ENCODE data around the gene PDE7B. TPM values are rescaled to one million over a fixed set of nuclear protein-coding genes. Genes with fewer than 3 reads are reported as not detected.

Gene PDE7B
- total and polyA plus RNA-seq, 9 of the 15 experiments (the other 6 are each of a cell fraction or from before 2014, with no cell fraction given): 0.01 TPM; not detected in 8

DNA sequence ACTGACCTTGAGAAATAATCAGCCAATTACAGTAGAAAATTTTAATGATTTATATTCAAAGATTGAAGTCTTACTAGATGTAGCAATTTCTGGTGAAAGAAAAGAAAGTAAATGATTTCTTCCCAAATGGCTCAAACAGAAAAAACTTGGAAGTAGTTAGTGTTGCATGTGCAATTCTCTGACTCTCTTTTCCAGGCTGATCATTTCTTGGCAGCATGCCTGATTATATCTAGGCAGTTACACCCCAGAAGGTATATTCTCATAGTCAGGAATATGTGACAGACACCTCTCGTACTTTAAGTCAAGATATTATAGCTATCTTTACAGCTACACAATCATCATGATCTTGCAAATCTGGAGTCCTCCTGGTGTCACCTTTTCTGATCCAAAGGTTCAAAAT is 122.9 kb downstream of the PDE7B start:
- no peaks in the 10 kb centered on the region for H3K9me1 ChIP-seq (ENCODE audit: control insufficient read depth, insufficient read depth, low read length)
- in situ Hi-C loops (cut with MboI) (no loop called here), intact Hi-C loops (cut with micrococcal nuclease) (no loop called here)
- H3K4me2 ChIP-seq (ENCODE audit: insufficient read depth, low read length): no peak overlapping the region
- H3K9ac ChIP-seq (ENCODE audit: insufficient read depth in 1 of 2, low read depth in 2 of 2, low read length in 2 of 2): no peak overlapping the region
- ATAC-seq: no peak
- FAIRE-seq: no peak
- no peaks in the 10 kb centered on the region for H3K79me2 ChIP-seq (ENCODE audit: control insufficient read depth, insufficient read depth, low read length)
- BruUV-seq (replicated peaks): no TSS peak
- POLR2A ChIA-PET: interaction anchor here (1.4 kb wide), 1 partner anchor 16 kb away, joined by 3 read pairs; no protein-coding TSS in a partner anchor
- DNase-seq (ENCODE audit: extremely low read depth in 1 of 4, low spot score in 3 of 4): no peak
- no peaks in the 10 kb centered on the region for H3K9me3 ChIP-seq (replicated peaks; ENCODE audit: control insufficient read depth, insufficient read depth, low read depth, low read length)
- no peak overlapping the region for H3K4me3 ChIP-seq
- no peak overlapping the region for H3K27ac ChIP-seq (ENCODE audit: extremely low read depth, low read depth, low read length)
- TF ChIP-seq, protein P1, sequence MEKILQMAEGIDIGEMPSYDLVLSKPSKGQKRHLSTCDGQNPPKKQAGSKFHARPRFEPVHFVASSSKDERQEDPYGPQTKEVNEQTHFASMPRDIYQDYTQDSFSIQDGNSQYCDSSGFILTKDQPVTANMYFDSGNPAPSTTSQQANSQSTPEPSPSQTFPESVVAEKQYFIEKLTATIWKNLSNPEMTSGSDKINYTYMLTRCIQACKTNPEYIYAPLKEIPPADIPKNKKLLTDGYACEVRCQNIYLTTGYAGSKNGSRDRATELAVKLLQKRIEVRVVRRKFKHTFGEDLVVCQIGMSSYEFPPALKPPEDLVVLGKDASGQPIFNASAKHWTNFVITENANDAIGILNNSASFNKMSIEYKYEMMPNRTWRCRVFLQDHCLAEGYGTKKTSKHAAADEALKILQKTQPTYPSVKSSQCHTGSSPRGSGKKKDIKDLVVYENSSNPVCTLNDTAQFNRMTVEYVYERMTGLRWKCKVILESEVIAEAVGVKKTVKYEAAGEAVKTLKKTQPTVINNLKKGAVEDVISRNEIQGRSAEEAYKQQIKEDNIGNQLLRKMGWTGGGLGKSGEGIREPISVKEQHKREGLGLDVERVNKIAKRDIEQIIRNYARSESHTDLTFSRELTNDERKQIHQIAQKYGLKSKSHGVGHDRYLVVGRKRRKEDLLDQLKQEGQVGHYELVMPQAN (IDR thresholded peaks at IDR 0.05; ENCODE audit: borderline replicate concordance): no peak
- TF ChIP-seq SIN3A (IDR thresholded peaks at IDR 0.05; ENCODE audit: borderline replicate concordance in 2 of 2, control insufficient read depth in 1 of 2, low read depth in 2 of 2, low read length in 2 of 2) (no peak), ZFP36 (IDR thresholded peaks at IDR 0.05; ENCODE audit: low read depth, low read length, partially characterized antibody) (no peak), ZBTB5 (IDR thresholded peaks at IDR 0.05) (no peak), ILK (tag; IDR thresholded peaks at IDR 0.05; ENCODE audit: borderline replicate concordance, low read depth) (no peak), MXI1 (IDR thresholded peaks at IDR 0.05; ENCODE audit: low read depth, low read length) (no peak), ZNF445 (CRISPR knock-in tag; IDR thresholded peaks at IDR 0.05; ENCODE audit: low read depth) (no peak), ZBTB17 (CRISPR knock-in tag; IDR thresholded peaks at IDR 0.05) (no peak), FOXA1 (IDR thresholded peaks at IDR 0.05; ENCODE audit: borderline replicate concordance) (no peak), CREB1 (IDR thresholded peaks at IDR 0.05) (no peak), CREB1 (CRISPR knock-in tag; IDR thresholded peaks at IDR 0.05) (no peak), KDM2B (CRISPR knock-in tag; IDR thresholded peaks at IDR 0.05) (no peak), HBP1 (CRISPR knock-in tag; IDR thresholded peaks at IDR 0.05) (no peak)
- H4K20me1 ChIP-seq (replicated peaks; ENCODE audit: control insufficient read depth, insufficient read depth, low read length): no peaks in the 10 kb centered on the region
- no peaks in the 10 kb centered on the region for H3K27me3 ChIP-seq (ENCODE audit: control insufficient read depth in 2 of 2, insufficient read depth in 2 of 2, low read length in 2 of 2)
- no peaks in the 10 kb centered on the region for H3K4me1 ChIP-seq (replicated peaks in 1 of 2; ENCODE audit: control insufficient read depth in 2 of 2, insufficient read depth in 2 of 2, low read length in 2 of 2)
- no peak overlapping the region for H2AFZ ChIP-seq (ENCODE audit: low read depth, low read length)
- no peaks in the 10 kb centered on the region for H3K36me3 ChIP-seq (ENCODE audit: control insufficient read depth, insufficient read depth, low read length)
- CTCF ChIA-PET (ENCODE audit: low intra/inter-chr PET ratio): no interaction called here
- 0% methylated on average over 1 of the region's 1 CpG for WGBS (ENCODE audit: insufficient coverage, low coverage, missing lambda C conversion rate)
